ENCODE results near the gene ERV3-1. TPM values are rescaled to one million over a fixed set of nuclear protein-coding genes. Genes with fewer than 3 reads are reported as not detected.
"Not testable (repeated sequence)": the region's sequence is repeated elsewhere in the genome, so short reads cannot be mapped to it uniquely, and the experiment has no call there.

Gene ERV3-1
- total RNA-seq = 18.9 and 24.2 TPM in 2 replicates

DNA sequence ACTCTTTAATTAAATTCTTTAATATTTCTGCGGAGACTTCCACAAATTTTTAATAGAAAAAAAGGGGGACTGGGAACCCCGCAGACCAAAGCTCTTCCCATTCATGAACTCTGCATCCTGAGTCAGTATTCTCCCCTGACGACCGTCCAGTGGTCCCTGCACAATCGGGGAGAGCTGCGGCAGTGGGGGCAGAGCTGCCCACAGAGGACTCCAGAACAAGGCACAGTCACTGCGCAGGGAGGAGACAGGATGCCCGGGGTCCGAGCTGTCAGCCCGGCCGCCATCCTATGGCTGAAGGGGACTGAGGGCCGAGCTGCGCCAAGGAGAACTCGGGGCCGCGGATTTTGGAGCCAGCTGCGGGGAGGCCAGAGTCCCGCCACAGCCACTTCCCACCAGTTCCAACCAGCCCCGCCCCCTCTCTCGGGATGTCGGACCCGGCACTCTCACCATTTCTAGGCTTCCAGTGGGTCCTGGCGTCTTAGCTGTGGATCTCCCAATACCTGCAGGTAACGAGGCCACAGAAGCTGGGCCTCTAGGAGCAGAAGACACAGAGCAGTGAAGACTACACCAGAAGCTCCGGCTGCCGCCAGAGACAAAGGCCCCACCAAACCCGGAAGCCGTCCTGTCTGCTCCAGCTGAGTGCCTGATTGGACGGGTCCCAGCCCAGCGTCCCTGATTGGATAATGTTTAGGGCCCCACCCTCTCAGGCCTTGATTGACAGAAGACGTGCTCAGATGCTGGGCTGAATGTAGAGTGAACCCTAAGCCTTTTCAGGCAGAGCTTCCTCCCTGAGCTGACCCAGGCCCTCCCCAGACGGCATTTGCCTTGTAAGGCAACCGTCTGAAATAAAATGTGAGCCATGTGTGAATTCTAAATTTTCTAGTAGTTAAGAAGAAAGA is at the start of gene ERV3-1:
Gene ERV3-1, minus strand, starts transcription at position 594 of the 899 bp plus-strand sequence. CDS start 13,661 bp downstream, outside the sequence.
- Histone ChIP-seq H3K9me3 (ENCODE audit: low read depth, low read length) (no peaks in the 10 kb centered on the region), H3K4me3 (ENCODE audit: insufficient read depth, low read length) (peak within 1 kb of the TSS; percentile 94), H3K36me3 (ENCODE audit: insufficient read depth, low read length) (peaks cover 2% of the 10 kb centered on the region), H3K4me2 (ENCODE audit: insufficient read depth, low read length) (peak within 1 kb of the TSS; percentile 78), H2AFZ (ENCODE audit: low read length) (peak within 1 kb of the TSS; percentile 97), H4K20me1 (ENCODE audit: insufficient read depth, low read length) (no peaks in the 10 kb centered on the region), H3K79me2 (ENCODE audit: insufficient read depth, low read length) (peaks cover 49% of the 10 kb centered on the region), H3K4me1 (ENCODE audit: insufficient read depth, low read length) (peaks cover 5% of the 10 kb centered on the region), H3K27ac (ENCODE audit: low read depth, low read length) (peak within 1 kb of the TSS; percentile 87), H3K27me3 (ENCODE audit: insufficient read depth, low read length) (no peaks in the 10 kb centered on the region)
- TF ChIP-seq, protein P1, sequence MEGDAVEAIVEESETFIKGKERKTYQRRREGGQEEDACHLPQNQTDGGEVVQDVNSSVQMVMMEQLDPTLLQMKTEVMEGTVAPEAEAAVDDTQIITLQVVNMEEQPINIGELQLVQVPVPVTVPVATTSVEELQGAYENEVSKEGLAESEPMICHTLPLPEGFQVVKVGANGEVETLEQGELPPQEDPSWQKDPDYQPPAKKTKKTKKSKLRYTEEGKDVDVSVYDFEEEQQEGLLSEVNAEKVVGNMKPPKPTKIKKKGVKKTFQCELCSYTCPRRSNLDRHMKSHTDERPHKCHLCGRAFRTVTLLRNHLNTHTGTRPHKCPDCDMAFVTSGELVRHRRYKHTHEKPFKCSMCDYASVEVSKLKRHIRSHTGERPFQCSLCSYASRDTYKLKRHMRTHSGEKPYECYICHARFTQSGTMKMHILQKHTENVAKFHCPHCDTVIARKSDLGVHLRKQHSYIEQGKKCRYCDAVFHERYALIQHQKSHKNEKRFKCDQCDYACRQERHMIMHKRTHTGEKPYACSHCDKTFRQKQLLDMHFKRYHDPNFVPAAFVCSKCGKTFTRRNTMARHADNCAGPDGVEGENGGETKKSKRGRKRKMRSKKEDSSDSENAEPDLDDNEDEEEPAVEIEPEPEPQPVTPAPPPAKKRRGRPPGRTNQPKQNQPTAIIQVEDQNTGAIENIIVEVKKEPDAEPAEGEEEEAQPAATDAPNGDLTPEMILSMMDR (IDR thresholded peaks at IDR 0.05; ENCODE audit: extremely low read depth, low read depth, low read length) = no peak
- peak; percentile 95 for DNase-seq (ENCODE audit: insufficient read length, low spot score, missing footprints)

- not testable (repeated sequence) for H3K79me2 ChIP-seq (ENCODE audit: insufficient read depth, low read length); H3K4me1 ChIP-seq (ENCODE audit: insufficient read depth, low read length); H3K9me3 ChIP-seq (ENCODE audit: low read depth, low read length); H3K36me3 ChIP-seq (ENCODE audit: insufficient read depth, low read length); H3K4me2 ChIP-seq (ENCODE audit: insufficient read depth, low read length); H3K4me3 ChIP-seq (ENCODE audit: insufficient read depth, low read length); H2AFZ ChIP-seq (ENCODE audit: low read length); H3K27me3 ChIP-seq (ENCODE audit: insufficient read depth, low read length); H3K27ac ChIP-seq (ENCODE audit: low read depth, low read length); H4K20me1 ChIP-seq (ENCODE audit: insufficient read depth, low read length); DNase-seq (ENCODE audit: insufficient read length, low spot score, missing footprints)
Measured at GRCh38 chr7:65055786-65056185, 49.3 kb upstream of the ERV3-1 start.

- not testable (repeated sequence) for H2AFZ ChIP-seq (ENCODE audit: low read length); H3K4me2 ChIP-seq (ENCODE audit: insufficient read depth, low read length); DNase-seq (ENCODE audit: insufficient read length, low spot score, missing footprints)
Measured at GRCh38 chr7:65054466-65054994, 48.0 kb upstream of the ERV3-1 start.

GRCh38 chr7:65051654-65052053 is 45.2 kb upstream of the ERV3-1 start:
- not testable (repeated sequence) for H3K4me1 ChIP-seq (ENCODE audit: insufficient read depth, low read length); H4K20me1 ChIP-seq (ENCODE audit: insufficient read depth, low read length); H3K4me2 ChIP-seq (ENCODE audit: insufficient read depth, low read length); H3K27ac ChIP-seq (ENCODE audit: low read depth, low read length); H3K79me2 ChIP-seq (ENCODE audit: insufficient read depth, low read length); H3K9me3 ChIP-seq (ENCODE audit: low read depth, low read length); H3K4me3 ChIP-seq (ENCODE audit: insufficient read depth, low read length); H3K27me3 ChIP-seq (ENCODE audit: insufficient read depth, low read length); DNase-seq (ENCODE audit: insufficient read length, low spot score, missing footprints); H3K36me3 ChIP-seq (ENCODE audit: insufficient read depth, low read length); H2AFZ ChIP-seq (ENCODE audit: low read length)

More at GRCh38 chr7:65054466-65054994, 48.0 kb upstream of the ERV3-1 start:
- H3K27me3 ChIP-seq (ENCODE audit: insufficient read depth, low read length); H3K4me1 ChIP-seq (ENCODE audit: insufficient read depth, low read length); H3K4me3 ChIP-seq (ENCODE audit: insufficient read depth, low read length); H3K36me3 ChIP-seq (ENCODE audit: insufficient read depth, low read length); H4K20me1 ChIP-seq (ENCODE audit: insufficient read depth, low read length); H3K9me3 ChIP-seq (ENCODE audit: low read depth, low read length); H3K79me2 ChIP-seq (ENCODE audit: insufficient read depth, low read length); H3K27ac ChIP-seq (ENCODE audit: low read depth, low read length): not testable (repeated sequence)

DNA sequence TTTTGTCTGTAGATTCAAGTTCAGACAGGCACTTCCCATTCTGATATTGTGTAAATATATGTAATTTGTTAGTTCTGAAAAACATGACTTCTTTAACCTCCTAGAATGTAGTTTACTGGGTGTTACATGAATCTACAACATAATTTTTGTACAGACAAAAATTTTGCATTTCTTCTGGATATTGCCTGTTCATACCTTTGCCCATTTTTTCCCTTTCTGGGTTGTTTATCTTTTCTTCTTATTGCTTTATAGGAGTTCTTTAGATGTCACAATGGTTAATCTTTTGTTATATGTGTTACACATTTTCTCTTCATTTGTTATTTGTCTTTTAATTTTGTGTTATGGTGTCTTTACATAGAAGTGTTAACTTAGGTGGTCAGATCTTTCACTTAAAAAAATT is 44.7 kb upstream of the ERV3-1 start:
- H3K79me2 ChIP-seq (ENCODE audit: insufficient read depth, low read length); H4K20me1 ChIP-seq (ENCODE audit: insufficient read depth, low read length); H3K4me1 ChIP-seq (ENCODE audit: insufficient read depth, low read length); H3K27ac ChIP-seq (ENCODE audit: low read depth, low read length); H3K4me2 ChIP-seq (ENCODE audit: insufficient read depth, low read length); H3K36me3 ChIP-seq (ENCODE audit: insufficient read depth, low read length); H3K27me3 ChIP-seq (ENCODE audit: insufficient read depth, low read length); H3K9me3 ChIP-seq (ENCODE audit: low read depth, low read length); DNase-seq (ENCODE audit: insufficient read length, low spot score, missing footprints); H2AFZ ChIP-seq (ENCODE audit: low read length); H3K4me3 ChIP-seq (ENCODE audit: insufficient read depth, low read length): not testable (repeated sequence)

GRCh38 chr7:65046329-65046728 is 39.8 kb upstream of the ERV3-1 start:
- DNase-seq (ENCODE audit: insufficient read length, low spot score, missing footprints); H3K4me2 ChIP-seq (ENCODE audit: insufficient read depth, low read length); H3K9me3 ChIP-seq (ENCODE audit: low read depth, low read length); H3K4me3 ChIP-seq (ENCODE audit: insufficient read depth, low read length); H3K79me2 ChIP-seq (ENCODE audit: insufficient read depth, low read length); H3K36me3 ChIP-seq (ENCODE audit: insufficient read depth, low read length); H3K27me3 ChIP-seq (ENCODE audit: insufficient read depth, low read length); H4K20me1 ChIP-seq (ENCODE audit: insufficient read depth, low read length); H3K4me1 ChIP-seq (ENCODE audit: insufficient read depth, low read length); H2AFZ ChIP-seq (ENCODE audit: low read length); H3K27ac ChIP-seq (ENCODE audit: low read depth, low read length): not testable (repeated sequence)

- H3K4me1 ChIP-seq (ENCODE audit: insufficient read depth, low read length); H3K27me3 ChIP-seq (ENCODE audit: insufficient read depth, low read length); DNase-seq (ENCODE audit: insufficient read length, low spot score, missing footprints); H3K36me3 ChIP-seq (ENCODE audit: insufficient read depth, low read length); H3K27ac ChIP-seq (ENCODE audit: low read depth, low read length); H2AFZ ChIP-seq (ENCODE audit: low read length); H4K20me1 ChIP-seq (ENCODE audit: insufficient read depth, low read length); H3K4me3 ChIP-seq (ENCODE audit: insufficient read depth, low read length); H3K79me2 ChIP-seq (ENCODE audit: insufficient read depth, low read length); H3K4me2 ChIP-seq (ENCODE audit: insufficient read depth, low read length); H3K9me3 ChIP-seq (ENCODE audit: low read depth, low read length): not testable (repeated sequence)
Measured at GRCh38 chr7:65045589-65045988, 39.1 kb upstream of the ERV3-1 start.

DNA sequence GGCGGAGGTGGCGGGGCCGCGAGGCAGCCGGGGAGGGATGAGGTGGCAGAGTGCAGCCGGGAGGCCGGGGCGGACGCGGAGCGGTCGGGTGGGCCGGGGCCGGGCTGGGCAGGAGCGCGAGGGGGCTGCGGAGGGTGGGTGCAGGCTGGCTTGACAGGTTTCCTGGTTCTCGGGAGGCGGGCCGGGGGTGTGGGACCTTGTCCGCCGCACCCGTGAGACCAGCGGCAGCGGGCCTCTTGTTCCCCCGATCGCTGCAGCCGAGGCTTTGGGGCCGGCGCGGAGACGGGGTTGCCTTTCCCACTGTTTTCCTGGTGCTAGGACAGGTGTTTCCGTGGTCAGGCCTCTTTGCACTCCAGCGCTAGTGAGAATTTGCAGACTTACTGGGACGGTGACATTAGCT is 32.3 kb upstream of the ERV3-1 start:
- H3K36me3 ChIP-seq (ENCODE audit: insufficient read depth, low read length); H4K20me1 ChIP-seq (ENCODE audit: insufficient read depth, low read length); H3K27ac ChIP-seq (ENCODE audit: low read depth, low read length); H3K9me3 ChIP-seq (ENCODE audit: low read depth, low read length); H3K27me3 ChIP-seq (ENCODE audit: insufficient read depth, low read length); H3K4me1 ChIP-seq (ENCODE audit: insufficient read depth, low read length): not testable (repeated sequence)
- peak overlapping the region; percentile 79 for H3K4me3 ChIP-seq (ENCODE audit: insufficient read depth, low read length)
- peak; percentile 56 for DNase-seq (ENCODE audit: insufficient read length, low spot score, missing footprints)
- peak overlapping the region; percentile 89 for H3K4me2 ChIP-seq (ENCODE audit: insufficient read depth, low read length)
- H2AFZ ChIP-seq (ENCODE audit: low read length) = peak overlapping the region; percentile 81
- H3K79me2 ChIP-seq (ENCODE audit: insufficient read depth, low read length) = peaks cover 23% of the 10 kb centered on the region

Data from osteoblast (primary cell).